ENCODE data around the gene IL1RL2.

IL1RL2 gene

GRCh38 chr2:102186791-102187495, at the start of gene IL1RL2:
Gene IL1RL2 (plus strand): TSS chr2:102187023. CDS start chr2:102187868, 845 bp downstream.
- no peak for DNase-seq (ENCODE audit: low read depth in 3 of 3)

- DNase-seq (ENCODE audit: low read depth in 3 of 3) = peak in 1 of 3 donors; percentile 51
Observed at GRCh38 chr2:102137138-102137537, 49.7 kb upstream of the IL1RL2 start.

DNA sequence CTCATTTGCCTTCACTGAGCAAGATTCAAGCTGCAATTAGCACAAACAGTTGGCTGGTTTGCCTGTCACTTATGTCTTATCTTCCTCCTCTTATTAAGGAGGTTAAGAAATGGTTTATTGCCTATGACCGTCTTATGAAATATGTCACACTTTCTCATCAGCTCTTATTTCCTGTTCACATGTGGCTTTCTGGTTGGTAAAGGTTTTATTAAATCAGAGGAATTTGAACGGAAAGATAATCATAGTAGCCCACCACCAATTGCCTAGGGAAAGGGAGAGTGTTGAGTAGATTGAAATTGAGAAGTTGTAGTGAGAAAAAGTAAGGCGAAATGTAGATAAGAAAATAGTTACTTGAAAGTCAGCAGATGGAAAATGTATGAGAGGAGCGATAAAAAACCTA, 48.5 kb upstream of the IL1RL2 start:
- no peak for DNase-seq (ENCODE audit: low read depth in 3 of 3)

DNA sequence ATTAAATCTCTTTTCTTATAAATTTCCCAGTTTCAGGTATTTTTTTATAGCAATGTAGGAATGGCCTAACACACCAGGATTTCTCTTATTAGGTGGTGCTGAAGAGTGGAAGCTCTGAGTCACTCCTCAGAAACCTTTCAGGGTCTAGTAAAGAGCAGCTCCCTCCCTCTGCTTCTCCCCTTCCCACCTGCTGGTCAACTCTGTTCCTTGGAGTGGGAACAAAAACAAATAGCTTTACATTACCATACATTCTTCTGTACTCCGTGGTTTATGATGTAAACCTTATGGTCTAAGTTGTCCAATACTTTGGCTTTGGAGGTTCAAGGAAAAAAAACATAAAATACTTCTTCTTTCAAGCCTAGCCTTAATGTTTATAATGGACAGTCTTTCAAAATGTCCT, 47.0 kb upstream of the IL1RL2 start:
- no peak for DNase-seq (ENCODE audit: low read depth in 3 of 3)

- DNase-seq (ENCODE audit: low read depth in 3 of 3) = no peak
Observed at GRCh38 chr2:102140377-102140776, 46.4 kb upstream of the IL1RL2 start.

- no peak for DNase-seq (ENCODE audit: low read depth in 3 of 3)
Observed at GRCh38 chr2:102141011-102141943, 45.5 kb upstream of the IL1RL2 start.

- DNase-seq (ENCODE audit: low read depth in 3 of 3) = no peak
Observed at GRCh38 chr2:102141970-102142828, 44.6 kb upstream of the IL1RL2 start, which contains the start of gene IL1R1. Gene IL1R1 (plus strand): TSS chr2:102142746. CDS start chr2:102157725, 14,979 bp downstream.

DNA sequence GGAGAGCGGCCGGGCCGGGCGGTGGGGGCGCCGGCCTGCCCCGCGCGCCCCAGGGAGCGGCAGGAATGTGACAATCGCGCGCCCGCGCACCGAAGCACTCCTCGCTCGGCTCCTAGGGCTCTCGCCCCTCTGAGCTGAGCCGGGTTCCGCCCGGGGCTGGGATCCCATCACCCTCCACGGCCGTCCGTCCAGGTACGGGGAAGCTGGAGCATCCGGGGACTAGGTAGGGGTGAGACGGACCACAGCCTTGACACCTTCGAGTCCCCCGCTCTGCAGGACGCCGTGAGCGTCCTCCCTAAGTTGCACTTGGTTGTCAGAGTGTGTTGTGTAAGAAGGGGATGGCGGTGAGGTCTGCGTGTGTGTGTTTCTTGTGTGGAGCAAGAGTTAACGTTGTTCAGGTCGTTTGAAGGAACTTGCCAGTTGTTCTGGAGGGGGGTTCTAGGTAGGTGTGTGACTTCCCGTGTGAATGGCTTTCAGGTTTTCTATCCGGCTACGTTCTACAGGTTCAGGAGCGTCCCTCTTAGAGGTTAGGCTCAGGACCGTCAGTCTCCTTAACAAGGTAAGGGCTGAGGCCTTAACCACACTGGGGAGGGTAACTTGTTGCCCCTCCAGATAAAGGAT, 43.9 kb upstream of the IL1RL2 start:
- DNase-seq (ENCODE audit: low read depth in 3 of 3) = no peak

DNA sequence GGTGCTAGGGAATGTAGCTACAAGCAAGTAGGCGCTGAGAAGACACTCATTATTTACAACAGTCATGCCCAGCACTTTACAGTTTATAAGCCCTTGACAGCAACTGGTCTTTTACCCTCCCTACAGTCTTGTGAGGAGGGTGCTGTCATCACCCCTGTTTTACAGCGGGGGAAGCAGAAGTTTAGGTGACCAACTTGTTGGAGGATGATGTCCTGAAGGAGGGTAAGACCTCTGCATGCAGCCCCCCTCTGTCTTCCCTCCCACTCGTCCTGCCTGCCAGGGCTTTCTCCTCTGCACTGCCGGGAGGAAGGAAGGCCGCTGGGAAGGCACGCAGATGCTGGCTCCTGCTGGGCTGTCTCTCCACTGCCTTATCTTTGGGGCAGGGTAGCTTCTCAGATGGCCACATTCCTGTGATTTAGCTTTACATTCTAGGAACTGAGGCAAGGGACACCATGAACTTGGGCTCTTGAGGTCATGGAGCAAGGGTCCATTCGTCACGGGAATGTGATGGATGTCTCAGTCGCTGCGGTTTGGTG, 43.3 kb upstream of the IL1RL2 start:
- no peak for DNase-seq (ENCODE audit: low read depth in 3 of 3)

GRCh38 chr2:102144128-102144527, 42.7 kb upstream of the IL1RL2 start:
- DNase-seq (ENCODE audit: low read depth in 3 of 3) = no peak

- DNase-seq (ENCODE audit: low read depth in 3 of 3) = no peak
Observed at GRCh38 chr2:102145107-102145506, 41.7 kb upstream of the IL1RL2 start.

DNA sequence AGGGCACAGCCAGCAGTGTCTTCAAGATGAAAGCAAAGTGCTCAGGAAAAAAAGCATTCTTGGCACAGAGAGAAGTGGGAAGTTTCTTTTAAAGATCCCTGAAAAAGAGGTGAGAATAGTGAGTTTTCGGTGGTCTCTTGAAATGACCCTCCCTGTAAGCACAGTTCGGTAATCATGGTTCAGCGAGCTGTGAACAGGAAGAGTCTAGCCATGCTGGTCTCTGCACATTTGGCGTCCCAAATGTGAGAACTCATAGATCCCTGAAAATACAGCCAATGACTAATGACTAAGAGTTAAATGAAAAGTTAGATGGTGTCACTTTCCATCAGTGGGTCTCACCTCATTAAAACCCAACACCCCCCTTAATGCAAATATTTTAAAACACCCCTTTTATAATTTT, 40.9 kb upstream of the IL1RL2 start:
- DNase-seq (ENCODE audit: low read depth in 3 of 3) = no peak

GRCh38 chr2:102147935-102148334, 38.9 kb upstream of the IL1RL2 start:
- peak; percentile 40 to 49 (median 43) for DNase-seq (ENCODE audit: low read depth in 3 of 3)

GRCh38 chr2:102149243-102149642, 37.6 kb upstream of the IL1RL2 start:
- no peak for DNase-seq (ENCODE audit: low read depth in 3 of 3)

- DNase-seq (ENCODE audit: low read depth in 3 of 3) = no peak
Observed at GRCh38 chr2:102149644-102150455, 37.0 kb upstream of the IL1RL2 start.

DNA sequence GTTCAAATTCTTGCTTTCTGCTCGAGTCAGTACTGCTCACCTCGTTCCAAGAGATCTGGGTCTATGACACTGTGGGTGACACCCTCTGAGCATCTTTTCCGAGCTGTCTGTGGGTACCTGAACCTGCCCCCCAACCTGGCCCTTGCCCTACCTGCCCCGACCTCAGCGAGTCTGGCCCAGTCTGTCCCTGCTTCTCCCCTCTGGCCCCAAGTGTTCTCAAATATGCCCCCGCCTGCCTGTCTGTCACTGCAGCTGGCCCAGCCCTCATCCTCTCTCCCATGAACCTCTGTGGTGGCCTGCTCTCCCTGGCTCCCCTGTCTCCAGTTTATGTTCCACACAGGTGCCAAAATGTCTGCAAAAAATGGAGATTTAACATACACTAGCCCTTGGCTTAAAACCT, 32.5 kb upstream of the IL1RL2 start:
- DNase-seq (ENCODE audit: low read depth in 3 of 3) = no peak

- DNase-seq (ENCODE audit: low read depth in 3 of 3) = no peak
Observed at GRCh38 chr2:102154946-102155702, 31.7 kb upstream of the IL1RL2 start.

GRCh38 chr2:102155703-102156515, 30.9 kb upstream of the IL1RL2 start:
- no peak for DNase-seq (ENCODE audit: low read depth in 3 of 3)
